ENCODE data around the gene PEX16.

The PEX16 gene

DNA sequence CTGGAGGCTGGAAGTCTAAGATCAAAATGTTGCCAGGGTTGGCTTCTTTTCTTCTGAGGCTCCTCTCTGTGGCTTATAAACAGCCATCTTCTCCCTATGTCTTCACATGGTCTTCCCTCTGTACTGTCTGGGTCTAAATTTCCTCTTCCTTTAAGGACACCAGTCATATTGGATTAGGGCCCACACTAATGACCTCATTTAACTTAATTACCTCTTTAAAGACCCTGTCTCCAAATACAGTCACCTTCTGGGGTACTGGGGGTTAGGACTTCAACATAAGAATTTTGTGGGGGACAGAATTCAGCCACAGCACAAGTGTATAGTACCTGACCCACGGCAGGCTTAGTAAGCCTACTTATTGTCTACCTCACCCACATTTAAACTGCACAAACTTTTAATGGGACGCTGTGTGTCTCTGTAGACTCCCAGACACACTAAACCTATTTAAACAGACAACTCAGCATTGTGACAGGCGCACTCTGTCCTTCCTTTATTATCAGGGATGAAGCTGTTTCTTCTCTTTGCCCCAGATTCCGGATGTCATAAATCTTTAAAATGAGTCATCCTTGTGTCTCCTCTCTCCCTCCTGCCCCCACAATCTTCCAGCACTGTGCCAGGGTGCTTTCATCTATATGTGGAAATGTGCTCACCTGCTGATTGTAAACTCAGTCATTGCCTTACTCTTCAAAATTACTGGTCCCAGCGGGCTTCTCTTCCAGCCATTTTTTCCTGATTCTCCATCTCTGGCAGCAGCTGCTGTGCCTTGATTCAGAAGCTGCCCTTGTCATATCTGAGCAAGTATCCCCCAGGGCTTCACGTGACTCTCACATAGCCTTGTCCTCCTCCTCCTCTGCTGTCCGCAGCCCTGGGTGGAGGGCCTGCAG is 37.6 kb downstream of the PEX16 start:
- TF ChIP-seq, protein P1, sequence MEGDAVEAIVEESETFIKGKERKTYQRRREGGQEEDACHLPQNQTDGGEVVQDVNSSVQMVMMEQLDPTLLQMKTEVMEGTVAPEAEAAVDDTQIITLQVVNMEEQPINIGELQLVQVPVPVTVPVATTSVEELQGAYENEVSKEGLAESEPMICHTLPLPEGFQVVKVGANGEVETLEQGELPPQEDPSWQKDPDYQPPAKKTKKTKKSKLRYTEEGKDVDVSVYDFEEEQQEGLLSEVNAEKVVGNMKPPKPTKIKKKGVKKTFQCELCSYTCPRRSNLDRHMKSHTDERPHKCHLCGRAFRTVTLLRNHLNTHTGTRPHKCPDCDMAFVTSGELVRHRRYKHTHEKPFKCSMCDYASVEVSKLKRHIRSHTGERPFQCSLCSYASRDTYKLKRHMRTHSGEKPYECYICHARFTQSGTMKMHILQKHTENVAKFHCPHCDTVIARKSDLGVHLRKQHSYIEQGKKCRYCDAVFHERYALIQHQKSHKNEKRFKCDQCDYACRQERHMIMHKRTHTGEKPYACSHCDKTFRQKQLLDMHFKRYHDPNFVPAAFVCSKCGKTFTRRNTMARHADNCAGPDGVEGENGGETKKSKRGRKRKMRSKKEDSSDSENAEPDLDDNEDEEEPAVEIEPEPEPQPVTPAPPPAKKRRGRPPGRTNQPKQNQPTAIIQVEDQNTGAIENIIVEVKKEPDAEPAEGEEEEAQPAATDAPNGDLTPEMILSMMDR (IDR thresholded peaks at IDR 0.05; ENCODE audit: extremely low read depth, insufficient read depth, missing control alignments), result no peak
- in situ Hi-C loops (cut with MboI; ENCODE audit: low pct_unique_long_range_greater_than_20kb, low sequenced_read_pairs, unreplicated experiment), result no loop called here

DNA sequence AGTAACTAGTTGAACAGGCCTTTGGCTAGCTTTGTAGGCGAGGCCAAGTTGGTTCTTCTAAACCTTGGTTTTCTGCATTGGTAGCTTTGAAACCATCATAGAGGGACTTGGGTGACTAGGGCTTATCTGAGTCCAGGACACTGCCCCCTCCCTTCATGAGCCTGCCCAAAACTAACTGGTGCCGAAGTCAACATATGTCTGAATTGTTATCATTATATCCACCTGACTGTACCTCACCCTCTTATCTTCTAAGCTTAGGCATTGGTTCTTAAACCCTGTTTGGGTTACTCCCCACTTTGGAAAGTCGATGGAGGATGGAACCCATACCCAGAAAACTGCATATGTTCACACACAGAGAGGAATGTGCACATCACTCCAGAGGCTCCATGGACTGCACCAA is 39.8 kb downstream of the PEX16 start:
- TF ChIP-seq, protein P1 (IDR thresholded peaks at IDR 0.05; ENCODE audit: extremely low read depth, insufficient read depth, missing control alignments), result no peak
- DNase-seq (ENCODE audit: low spot score), result no peak
- in situ Hi-C loops (cut with MboI; ENCODE audit: low pct_unique_long_range_greater_than_20kb, low sequenced_read_pairs, unreplicated experiment), result no loop called here

More for the DNA sequence above, 37.6 kb downstream of the PEX16 start:
- no peak for DNase-seq (ENCODE audit: low spot score)

GRCh38 chr11:45877221-45877620 is 40.5 kb downstream of the PEX16 start:
- DNase-seq (ENCODE audit: low spot score), result no peak
- in situ Hi-C loops (cut with MboI; ENCODE audit: low pct_unique_long_range_greater_than_20kb, low sequenced_read_pairs, unreplicated experiment), result no loop called here
- TF ChIP-seq, protein P1 (IDR thresholded peaks at IDR 0.05; ENCODE audit: extremely low read depth, insufficient read depth, missing control alignments), result no peak

- TF ChIP-seq, protein P1 (IDR thresholded peaks at IDR 0.05; ENCODE audit: extremely low read depth, insufficient read depth, missing control alignments), result no peak
- no peak for DNase-seq (ENCODE audit: low spot score)
- in situ Hi-C loops (cut with MboI; ENCODE audit: low pct_unique_long_range_greater_than_20kb, low sequenced_read_pairs, unreplicated experiment), result no loop called here
Measured at GRCh38 chr11:45876401-45876800, 41.3 kb downstream of the PEX16 start.

DNA sequence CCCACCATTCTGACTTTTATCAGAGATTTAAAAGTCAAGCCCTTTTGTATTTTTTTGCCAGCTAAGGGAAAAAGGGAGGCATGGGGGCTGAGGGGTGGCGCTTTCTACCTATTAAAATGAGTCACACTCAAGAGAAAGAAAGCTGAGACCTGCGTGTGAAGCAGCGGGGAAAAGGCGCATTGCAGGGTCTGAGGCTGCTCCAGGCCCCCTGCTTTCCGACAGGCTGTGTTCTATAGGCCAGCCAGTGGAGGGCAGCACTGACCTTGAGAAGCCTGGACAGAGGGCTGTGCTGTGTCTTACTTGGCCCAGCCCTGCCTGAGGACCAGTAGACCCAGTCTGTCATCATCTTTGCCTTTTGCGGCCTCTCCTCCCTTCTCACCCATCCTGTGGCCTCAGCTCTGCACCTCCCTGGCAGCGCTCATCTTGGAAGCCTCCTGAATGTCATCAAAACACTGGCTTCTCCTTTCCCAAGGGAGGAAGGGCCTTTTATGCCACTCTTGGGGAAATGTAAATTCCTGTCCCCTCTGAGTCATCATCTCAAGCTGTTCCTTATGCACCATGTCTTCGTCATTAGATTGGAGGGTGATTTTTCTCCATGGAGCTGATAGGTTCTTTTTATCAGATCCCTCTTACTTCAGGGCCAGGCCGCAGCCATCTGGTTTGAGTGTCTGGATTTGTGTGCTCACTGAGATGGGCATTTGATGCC is 44.9 kb downstream of the PEX16 start:
- in situ Hi-C loops (cut with MboI; ENCODE audit: low pct_unique_long_range_greater_than_20kb, low sequenced_read_pairs, unreplicated experiment), result no loop called here
- DNase-seq (ENCODE audit: low spot score), result peak; percentile 54
- TF ChIP-seq, protein P1 (IDR thresholded peaks at IDR 0.05; ENCODE audit: extremely low read depth, insufficient read depth, missing control alignments), result peak; percentile 74

GRCh38 chr11:45871638-45872037 is 46.0 kb downstream of the PEX16 start:
- no peak for DNase-seq (ENCODE audit: low spot score)
- TF ChIP-seq, protein P1 (IDR thresholded peaks at IDR 0.05; ENCODE audit: extremely low read depth, insufficient read depth, missing control alignments), result no peak
- in situ Hi-C loops (cut with MboI; ENCODE audit: low pct_unique_long_range_greater_than_20kb, low sequenced_read_pairs, unreplicated experiment), result no loop called here

Measured in GM13977 (cell line).